ENCODE data around the gene NUS1. TPM values are rescaled to one million over a fixed set of nuclear protein-coding genes. Genes with fewer than 3 reads are reported as not detected.

Gene NUS1
- total and polyA plus RNA-seq, 9 of the 15 experiments (the other 6 are each of a cell fraction or from before 2014, with no cell fraction given), result 16.3 to 53.7 (median 26.4) TPM

- peak; percentile 39; the same call in 1 of the 2 replicates for TF ChIP-seq CBFA2T3 (IDR thresholded peaks at IDR 0.05)
- no peak for TF ChIP-seq ESRRB (CRISPR knock-in tag; IDR thresholded peaks at IDR 0.05; ENCODE audit: borderline replicate concordance)
- no peak for TF ChIP-seq SPI1 (IDR thresholded peaks at IDR 0.05; ENCODE audit: borderline replicate concordance, low read depth, low read length)
- peak; percentile 55 for TF ChIP-seq CEBPG (CRISPR knock-in tag; IDR thresholded peaks at IDR 0.05)
- TF ChIP-seq CEBPG (tag; conservative IDR thresholded peaks at IDR 0.05 in 1 of 2, IDR thresholded peaks at IDR 0.05 in 1 of 2), result peak; percentile 82 to 87
- TF ChIP-seq NCOA6 (IDR thresholded peaks at IDR 0.05), result no peak
- TF ChIP-seq ATF7 (IDR thresholded peaks at IDR 0.05), result peak; percentile 35; the same call in 1 of the 2 replicates
- peak; percentile 21; the same call in 1 of the 2 replicates for TF ChIP-seq CREB3L1 (IDR thresholded peaks at IDR 0.05; ENCODE audit: borderline replicate concordance, low read depth)
- no peak for TF ChIP-seq NFYB (IDR thresholded peaks at IDR 0.05; ENCODE audit: extremely low read depth, insufficient read length)
- TF ChIP-seq ZNF551 (CRISPR knock-in tag; IDR thresholded peaks at IDR 0.05), result no peak
- peak; percentile 81 for TF ChIP-seq CREB1 (IDR thresholded peaks at IDR 0.05)
- TF ChIP-seq CREB1 (CRISPR knock-in tag; IDR thresholded peaks at IDR 0.05), result peak; percentile 53
- no peak for TF ChIP-seq PBX2 (CRISPR knock-in tag; IDR thresholded peaks at IDR 0.05; ENCODE audit: low read depth)
- TF ChIP-seq PBX2 (tag; conservative IDR thresholded peaks at IDR 0.05; ENCODE audit: low read depth), result peak; percentile 87
- peak; percentile 66 for TF ChIP-seq CXXC5 (CRISPR knock-in tag; IDR thresholded peaks at IDR 0.05)
These were observed 2.4 kb downstream of the NUS1 start (continued) for GRCh38 chr6:117677553-117678141.
